WTC11 (cell line): ENCODE data around the gene NTRK2. TPM values are rescaled to one million over a fixed set of nuclear protein-coding genes. Genes with fewer than 3 reads are reported as not detected.

Source experiments
- ATAC-seq: fragments of 200-7000 bp; cut with Tn5 transposase; 2 replicates; pipeline ENCODE4 v1.10.0; 2021; ENCODE audit warnings: mild to moderate bottlenecking, moderate library complexity
- CTCF ChIA-PET: fragments of 300-600 bp; sonication (Branson Sonifier 250); formaldehyde crosslinking; loops from one replicate; lab custom pipeline; 2021; ENCODE audit warnings: antibody characterized with exemption; lab: Charles Lee
- POLR2A ChIA-PET: fragments of 350-600 bp; sonication (Branson Sonifier 250); formaldehyde crosslinking; loops from one replicate; lab custom pipeline; 2021; ENCODE audit warnings: antibody characterized with exemption; lab: Charles Lee
- DNase-seq: peaks from one replicate; pipeline ENCODE4 v3.0.0; 2021; ENCODE audit warnings: low spot score
- H3K27ac Mint-ChIP-seq: 2 replicates; pipeline ENCODE4 v1.8.0; 2021; ENCODE audit warnings: mixed read lengths
- H3K27me3 Mint-ChIP-seq: 2 replicates; pipeline ENCODE4 v1.8.0; 2021; ENCODE audit warnings: low read depth, mild to moderate bottlenecking, moderate library complexity, mixed read lengths
- H3K36me3 Mint-ChIP-seq: 2 replicates; pipeline ENCODE4 v1.8.0; 2021; ENCODE audit warnings: mixed read lengths
- H3K4me1 Mint-ChIP-seq: 2 replicates; pipeline ENCODE4 v1.8.0; 2022; ENCODE audit warnings: mixed read lengths
- H3K4me3 Mint-ChIP-seq: 2 replicates; pipeline ENCODE4 v1.8.0; 2021; ENCODE audit warnings: mild to moderate bottlenecking, moderate library complexity, mixed read lengths
- H3K9me3 Mint-ChIP-seq: 2 replicates; pipeline ENCODE4 v1.8.0; 2021; ENCODE audit warnings: mixed read lengths
- AR ChIP-seq: fragments of 250-450 bp; sonication (Bioruptor Pico); IDR thresholded peaks from 2 replicates; pipeline ENCODE4 v1.9.0; 2021; ENCODE audit warnings: mild to moderate bottlenecking
- ATF3 ChIP-seq: sonication (generic); formaldehyde crosslinking; conservative IDR thresholded peaks from 2 replicates; pipeline ENCODE4 v1.8.1; 2022; ENCODE audit warnings: mild to moderate bottlenecking, missing genetic modification reagents
- CREB1 ChIP-seq: sonication (generic); formaldehyde crosslinking; IDR thresholded peaks from 2 replicates; pipeline ENCODE4 v1.8.0; 2023; ENCODE audit warnings: mild to moderate bottlenecking, missing genetic modification reagents
- E2F5 ChIP-seq: sonication (generic); formaldehyde crosslinking; IDR thresholded peaks from 2 replicates; pipeline ENCODE4 v1.8.1; 2022; ENCODE audit warnings: mild to moderate bottlenecking, moderate library complexity, missing genetic modification reagents
- ESRRA ChIP-seq: sonication (generic); formaldehyde crosslinking; IDR thresholded peaks from 2 replicates; pipeline ENCODE4 v1.8.1; 2022; ENCODE audit warnings: mild to moderate bottlenecking, missing genetic modification reagents, borderline replicate concordance
- FOXJ3 ChIP-seq: sonication (generic); formaldehyde crosslinking; IDR thresholded peaks from 2 replicates; pipeline ENCODE4 v1.9.0; 2021; ENCODE audit warnings: missing genetic modification reagents, mild to moderate bottlenecking, borderline replicate concordance
- GABPB1 ChIP-seq: sonication (generic); formaldehyde crosslinking; IDR thresholded peaks from 2 replicates; pipeline ENCODE4 v1.8.1; 2023; ENCODE audit warnings: mild to moderate bottlenecking, missing genetic modification reagents
- GTF2I ChIP-seq: fragments of 250-450 bp; sonication (Bioruptor Pico); conservative IDR thresholded peaks from 2 replicates; pipeline ENCODE4 v1.4.0; 2021; ENCODE audit warnings: mild to moderate bottlenecking
- JAZF1 ChIP-seq: fragments of 250-450 bp; sonication (Bioruptor Pico); IDR thresholded peaks from 2 replicates; pipeline ENCODE4 v1.9.0; 2021; ENCODE audit warnings: moderate library complexity, mild to moderate bottlenecking, inconsistent platforms
- JUN ChIP-seq: sonication (generic); formaldehyde crosslinking; IDR thresholded peaks from 2 replicates; pipeline ENCODE4 v1.8.0; 2023; ENCODE audit warnings: mild to moderate bottlenecking, missing genetic modification reagents
- KAT7 ChIP-seq: sonication (generic); formaldehyde crosslinking; IDR thresholded peaks from 2 replicates; pipeline ENCODE4 v1.8.1; 2023; ENCODE audit warnings: missing genetic modification reagents, mild to moderate bottlenecking, borderline replicate concordance
- MXD4 ChIP-seq: fragments of 250-450 bp; sonication (Bioruptor Pico); IDR thresholded peaks from 2 replicates; pipeline ENCODE4 v1.8.0; 2021; ENCODE audit warnings: mild to moderate bottlenecking, moderate library complexity, borderline replicate concordance
- MYBL2 ChIP-seq: sonication (generic); formaldehyde crosslinking; IDR thresholded peaks from 2 replicates; pipeline ENCODE4 v1.8.1; 2023; ENCODE audit warnings: mild to moderate bottlenecking, moderate library complexity, missing genetic modification reagents
- NFE2L1 ChIP-seq: sonication (generic); formaldehyde crosslinking; IDR thresholded peaks from 2 replicates; pipeline ENCODE4 v1.8.1; 2023; ENCODE audit warnings: missing genetic modification reagents
- NFYB ChIP-seq: sonication (generic); formaldehyde crosslinking; conservative IDR thresholded peaks from 2 replicates; pipeline ENCODE4 v1.8.0; 2022; ENCODE audit warnings: low read depth, missing genetic modification reagents
- NR2C2 ChIP-seq: sonication (generic); formaldehyde crosslinking; IDR thresholded peaks from 2 replicates; pipeline ENCODE4 v1.8.0; 2022; ENCODE audit warnings: mild to moderate bottlenecking, missing genetic modification reagents
- NR3C1 ChIP-seq: sonication (generic); formaldehyde crosslinking; conservative IDR thresholded peaks from 2 replicates; pipeline ENCODE4 v1.8.1; 2023; ENCODE audit warnings: low read depth, mild to moderate bottlenecking, missing genetic modification reagents
- OVOL2 ChIP-seq: fragments of 250-450 bp; sonication (Bioruptor Pico); IDR thresholded peaks from 2 replicates; pipeline ENCODE4 v1.9.0; 2021; ENCODE audit warnings: mild to moderate bottlenecking, borderline replicate concordance
- SMAD3 ChIP-seq: sonication (generic); formaldehyde crosslinking; IDR thresholded peaks from 2 replicates; pipeline ENCODE4 v1.8.0; 2022; ENCODE audit warnings: missing genetic modification reagents, mild to moderate bottlenecking, borderline replicate concordance
- SMAD4 ChIP-seq: sonication (generic); formaldehyde crosslinking; IDR thresholded peaks from 2 replicates; pipeline ENCODE4 v1.8.0; 2022; ENCODE audit warnings: mild to moderate bottlenecking, missing genetic modification reagents
- SP1 ChIP-seq: sonication (generic); formaldehyde crosslinking; conservative IDR thresholded peaks from 2 replicates; pipeline ENCODE4 v1.8.1; 2022; ENCODE audit warnings: missing genetic modification reagents
- TP53 ChIP-seq: sonication (generic); formaldehyde crosslinking; IDR thresholded peaks from 2 replicates; pipeline ENCODE4 v1.8.1; 2023; ENCODE audit warnings: mild to moderate bottlenecking, missing genetic modification reagents
- USF2 ChIP-seq: sonication (generic); formaldehyde crosslinking; IDR thresholded peaks from 2 replicates; pipeline ENCODE4 v1.8.1; 2023; ENCODE audit warnings: mild to moderate bottlenecking, missing genetic modification reagents, moderate library complexity
- ZMAT4 ChIP-seq: fragments of 250-450 bp; sonication (Bioruptor Pico); IDR thresholded peaks from 2 replicates; pipeline ENCODE4 v1.9.0; 2021; ENCODE audit warnings: mild to moderate bottlenecking
- ZNF121 ChIP-seq: sonication (generic); formaldehyde crosslinking; IDR thresholded peaks from 2 replicates; pipeline ENCODE4 v1.8.0; 2023; ENCODE audit warnings: missing genetic modification reagents
- ZNF138 ChIP-seq: sonication (generic); formaldehyde crosslinking; conservative IDR thresholded peaks from 2 replicates; pipeline ENCODE4 v1.8.1; 2022; ENCODE audit warnings: mild to moderate bottlenecking, moderate library complexity, missing genetic modification reagents
- total RNA-seq: library from RNA; stranded (reverse); gene quantifications from 3 replicates; pipeline ENCODE4 v1.2.3, GENCODE V29; 2021

The NTRK2 gene
- total RNA-seq, 1 experiment from 2014 or later, result 0.02 TPM

- POLR2A ChIA-PET, result no interaction called here
- Mint-ChIP-seq H3K27me3 (no peaks in the 10 kb centered on the region; the same call in 1 of the 2 replicates), H3K27ac (no peak overlapping the region), H3K36me3 (no peaks in the 10 kb centered on the region), H3K4me1 (no peaks in the 10 kb centered on the region), H3K4me3 (no peak overlapping the region)
- DNase-seq, result no peak
- CTCF ChIA-PET, result no interaction called here
- TF ChIP-seq GTF2I (CRISPR knock-in tag) (no peak), SMAD3 (CRISPR knock-in tag) (no peak), FOXJ3 (no peak), NFE2L1 (CRISPR knock-in tag) (no peak), SP1 (CRISPR knock-in tag) (no peak), USF2 (no peak), CREB1 (CRISPR knock-in tag) (no peak), GABPB1 (CRISPR knock-in tag) (no peak), NFYB (no peak)
- TF ChIP-seq, all 79 proteins: peak for 0
- no peak for ATAC-seq
- H3K9me3 Mint-ChIP-seq, result no peaks in the 10 kb centered on the region
These were observed 254.7 kb downstream of the NTRK2 start for GRCh38 chr9:84924266-84924665.

GRCh38 chr9:84925225-84925872 is 255.8 kb downstream of the NTRK2 start:
- DNase-seq, result no peak
- Mint-ChIP-seq H3K9me3 (no peaks in the 10 kb centered on the region), H3K27me3 (no peaks in the 10 kb centered on the region; the same call in 1 of the 2 replicates), H3K27ac (no peak overlapping the region), H3K4me3 (no peak overlapping the region), H3K36me3 (no peaks in the 10 kb centered on the region), H3K4me1 (no peaks in the 10 kb centered on the region)
- ChIA-PET POLR2A (no interaction called here), CTCF (no interaction called here)
- TF ChIP-seq KAT7 (CRISPR knock-in tag), result no peak
- TF ChIP-seq NFE2L1 (CRISPR knock-in tag), result no peak
- TF ChIP-seq MXD4 (CRISPR knock-in tag), result no peak
- TF ChIP-seq OVOL2 (CRISPR knock-in tag), result no peak
- TF ChIP-seq SMAD4 (CRISPR knock-in tag), result no peak
- TF ChIP-seq AR (CRISPR knock-in tag), result no peak
- no peak for TF ChIP-seq GABPB1 (CRISPR knock-in tag)
- no peak for TF ChIP-seq ATF3 (CRISPR knock-in tag)
- no peak for TF ChIP-seq TP53 (CRISPR knock-in tag)
- TF ChIP-seq ZMAT4, result no peak
- TF ChIP-seq MYBL2 (CRISPR knock-in tag), result no peak
- no peak for TF ChIP-seq NFYB
- no peak for TF ChIP-seq E2F5
- TF ChIP-seq ZNF121 (CRISPR knock-in tag), result no peak
- TF ChIP-seq NR2C2 (CRISPR knock-in tag), result no peak
- no peak for TF ChIP-seq ZNF138 (CRISPR knock-in tag)
- no peak for TF ChIP-seq ESRRA (CRISPR knock-in tag)
- TF ChIP-seq JUN, result no peak
- no peak for TF ChIP-seq JAZF1 (CRISPR knock-in tag)
- TF ChIP-seq NR3C1 (CRISPR knock-in tag), result no peak
- ATAC-seq, result no peak
